Effector memory CD4-positive, alpha-beta T cell (primary cell): Measurements from ENCODE around the gene ZNF28.
"Not testable (repeated sequence)": the region's sequence is repeated elsewhere in the genome, so short reads cannot be mapped to it uniquely, and the experiment has no call there.

ENCODE experiments used
- DNase-seq, 3 donors: peaks; one replicate each; pipeline ENCODE4 v3.0.0-alpha.2; 2020
- H3K27ac ChIP-seq: 2 replicates; pipeline ENCODE4 v1.7.0; 2013; ENCODE audit warnings: mild to moderate bottlenecking, low read length, moderate library complexity; ENCODE audit not compliant: insufficient read depth, poor library complexity, severe bottlenecking
- H3K27me3 ChIP-seq: replicated peaks from 2 replicates; pipeline ENCODE4 v1.7.0; 2013; ENCODE audit warnings: mild to moderate bottlenecking, low read length; ENCODE audit not compliant: insufficient read depth, control insufficient read depth, poor library complexity, severe bottlenecking
- H3K36me3 ChIP-seq: 2 replicates; pipeline ENCODE4 v1.7.0; 2013; ENCODE audit warnings: mild to moderate bottlenecking, low read length, moderate library complexity; ENCODE audit not compliant: control insufficient read depth, insufficient read depth
- H3K4me1 ChIP-seq: 2 replicates; pipeline ENCODE4 v1.7.0; 2013; ENCODE audit warnings: low read length, mild to moderate bottlenecking; ENCODE audit not compliant: control insufficient read depth, insufficient read depth, poor library complexity, severe bottlenecking
- H3K4me3 ChIP-seq: 2 replicates; pipeline ENCODE4 v1.7.0; 2013; ENCODE audit warnings: low read length, low read depth, mild to moderate bottlenecking; ENCODE audit not compliant: insufficient read depth, poor library complexity, severe bottlenecking
- H3K9me3 ChIP-seq: 2 replicates; pipeline ENCODE4 v1.7.0; 2013; ENCODE audit warnings: mild to moderate bottlenecking, low read length, moderate library complexity; ENCODE audit not compliant: control insufficient read depth

The ZNF28 gene

DNA sequence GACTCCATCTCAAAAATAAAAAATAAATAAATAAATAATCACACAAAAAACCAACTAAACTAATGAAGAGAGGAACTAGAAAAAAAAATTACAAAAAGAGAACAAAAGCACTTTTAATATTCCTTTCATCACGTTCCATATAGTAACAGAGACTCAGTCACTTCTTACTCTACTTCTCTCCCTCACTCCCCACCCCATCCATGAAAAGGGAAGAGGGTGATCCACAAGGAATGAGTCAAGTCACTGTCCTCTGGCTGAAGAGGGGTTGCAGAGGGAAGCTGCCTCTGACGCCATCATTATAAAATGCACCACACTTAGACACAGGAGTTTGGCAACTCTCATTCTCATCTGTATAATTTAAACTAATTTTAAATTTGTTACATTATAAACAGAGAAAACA lies 38.6 kb downstream of the ZNF28 start:
- DNase-seq, H3K4me1 ChIP-seq, H3K27ac ChIP-seq, H3K27me3 ChIP-seq, H3K4me3 ChIP-seq, H3K9me3 ChIP-seq, H3K36me3 ChIP-seq: not testable (repeated sequence)

- H3K4me1 ChIP-seq: no peaks in the 10 kb centered on the region
- H3K9me3 ChIP-seq: peaks cover 3% of the 10 kb centered on the region
- DNase-seq: peak in 2 of 3 donors; percentile 15 to 19
- no peak overlapping the region for H3K27ac ChIP-seq
- H3K4me3 ChIP-seq: no peak overlapping the region
- H3K36me3 ChIP-seq: peaks cover 14% of the 10 kb centered on the region
- no peaks in the 10 kb centered on the region for H3K27me3 ChIP-seq
Observed at GRCh38 chr19:52778811-52779210, 42.6 kb downstream of the ZNF28 start.

- DNase-seq: not testable (repeated sequence)
Observed at GRCh38 chr19:52756447-52756846, 65.0 kb downstream of the ZNF28 start.

DNA sequence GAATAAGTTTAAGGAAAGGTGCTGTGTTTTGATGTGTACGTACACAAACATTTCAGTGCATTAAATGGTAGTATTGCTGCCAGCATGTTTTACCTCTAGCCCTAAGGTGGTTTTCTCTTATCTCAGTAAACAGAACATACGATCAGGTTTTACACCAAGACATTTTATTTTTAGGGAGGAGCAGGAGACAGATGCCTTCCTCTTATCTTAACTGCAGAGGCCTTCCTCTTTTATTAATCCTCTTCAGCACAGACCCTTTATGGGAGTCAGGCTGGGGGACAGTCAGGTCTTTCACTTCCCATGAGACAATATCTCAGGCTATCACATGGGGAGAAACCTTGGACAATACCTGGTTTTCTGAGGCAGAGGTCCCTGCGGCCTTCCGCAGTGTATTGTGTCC lies 71.7 kb downstream of the ZNF28 start:
- no peaks in the 10 kb centered on the region for H3K4me1 ChIP-seq
- DNase-seq: no peak
- no peak overlapping the region for H3K27ac ChIP-seq
- no peaks in the 10 kb centered on the region for H3K27me3 ChIP-seq
- H3K9me3 ChIP-seq: no peaks in the 10 kb centered on the region
- no peaks in the 10 kb centered on the region for H3K36me3 ChIP-seq
- H3K4me3 ChIP-seq: no peak overlapping the region

More at GRCh38 chr19:52756447-52756846, 65.0 kb downstream of the ZNF28 start:
- H3K9me3 ChIP-seq, H3K36me3 ChIP-seq, H3K4me3 ChIP-seq, H3K27me3 ChIP-seq, H3K27ac ChIP-seq, H3K4me1 ChIP-seq: not testable (repeated sequence)

DNA sequence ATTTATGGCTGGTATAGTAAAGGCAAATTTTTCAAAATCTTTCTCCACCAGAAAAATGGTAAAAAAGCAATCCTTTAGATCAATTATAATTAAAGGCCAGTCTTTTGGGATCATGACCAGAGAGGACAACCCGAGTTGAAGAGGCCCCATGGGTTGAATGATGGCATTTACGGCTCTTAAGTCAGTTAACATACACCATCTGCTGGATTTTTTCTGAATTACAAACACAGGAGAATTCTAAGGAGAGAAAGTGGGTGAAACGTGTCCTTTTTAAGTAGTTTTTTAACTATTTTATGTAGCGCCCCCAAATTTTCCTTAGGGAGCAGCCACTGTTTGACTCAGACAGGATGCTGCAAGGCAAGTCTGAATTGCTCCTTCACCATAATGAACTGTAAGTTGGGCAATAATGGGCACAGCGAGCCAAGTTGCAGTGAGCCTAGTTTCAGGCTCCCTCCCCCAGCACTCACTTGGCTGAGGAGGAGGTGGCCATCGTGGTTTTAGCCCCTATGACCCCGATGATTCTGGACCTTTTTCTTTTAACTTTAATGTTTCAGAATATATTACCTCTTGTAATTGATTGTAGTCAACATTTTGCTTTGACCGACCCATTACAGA lies 73.0 kb downstream of the ZNF28 start:
- Histone ChIP-seq H3K27me3 (no peaks in the 10 kb centered on the region), H3K27ac (no peak overlapping the region), H3K9me3 (no peaks in the 10 kb centered on the region), H3K4me3 (no peak overlapping the region), H3K4me1 (no peaks in the 10 kb centered on the region), H3K36me3 (no peaks in the 10 kb centered on the region)
- no peak for DNase-seq
